ENCODE results near the gene TEX47.

Gene TEX47

GRCh38 chr7:88756802-88757201 lies 38.7 kb downstream of the TEX47 start:
- Histone ChIP-seq H3K27ac (no peak overlapping the region), H3K4me3 (no peak overlapping the region)
- DNase-seq (ENCODE audit: low spot score) = no peak
- TF ChIP-seq CTCF (IDR thresholded peaks at IDR 0.05) = no peak

DNA sequence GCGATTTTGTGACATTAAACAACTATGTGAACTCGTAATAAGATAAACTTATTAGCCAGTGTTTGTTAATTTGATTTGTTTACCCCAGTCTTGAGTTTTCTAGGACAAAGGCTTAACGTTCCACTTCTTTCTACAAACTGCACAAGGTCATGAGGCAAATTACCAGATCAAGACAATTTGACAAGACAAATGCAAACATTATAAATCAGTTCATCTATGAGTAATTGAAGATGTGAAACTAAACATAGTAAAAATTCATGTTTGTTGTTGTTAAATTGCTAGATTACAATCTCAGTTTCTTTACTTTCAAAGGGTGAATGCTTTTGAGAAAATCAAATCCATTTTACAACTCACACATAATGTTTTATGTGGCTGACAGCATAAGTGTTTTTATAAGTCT lies 49.4 kb downstream of the TEX47 start:
- TF ChIP-seq CTCF (IDR thresholded peaks at IDR 0.05) = no peak
- no peak overlapping the region for H3K27ac ChIP-seq
- no peak overlapping the region for H3K4me3 ChIP-seq
- no peak for DNase-seq (ENCODE audit: low spot score)
